Mucosa of rectum (tissue), 2 donors: ENCODE measurements around the gene AGAP3.

Source experiments
- H3K27ac ChIP-seq, 2 donors: one replicate each; pipeline ENCODE4 v1.7.0; 2013; ENCODE audit warnings: inconsistent platforms in 2 of 2, low read depth in 2 of 2, low read length in 2 of 2
- H3K27me3 ChIP-seq, 2 donors: one replicate each; pipeline ENCODE4 v1.7.0; 2013; ENCODE audit warnings: low read length in 2 of 2; ENCODE audit not compliant: control insufficient read depth in 2 of 2, insufficient read depth in 2 of 2
- H3K36me3 ChIP-seq, 2 donors: one replicate each; pipeline ENCODE4 v1.7.0; 2013; ENCODE audit warnings: low read length in 2 of 2; ENCODE audit not compliant: control insufficient read depth in 2 of 2, insufficient read depth in 2 of 2
- H3K4me1 ChIP-seq, 2 donors: one replicate each; pipeline ENCODE4 v1.7.0; 2013; ENCODE audit warnings: low read length in 2 of 2, mild to moderate bottlenecking in 1 of 2; ENCODE audit not compliant: control insufficient read depth in 2 of 2, insufficient read depth in 2 of 2
- H3K4me3 ChIP-seq, 2 donors: one replicate each; pipeline ENCODE4 v1.7.0; 2013; ENCODE audit warnings: low read length in 2 of 2
- H3K9ac ChIP-seq, 2 donors: one replicate each; pipeline ENCODE4 v1.7.0; 2013; ENCODE audit warnings: low read length in 2 of 2, low read depth in 1 of 2, mild to moderate bottlenecking in 1 of 2
- H3K9me3 ChIP-seq, 2 donors: one replicate each; pipeline ENCODE4 v1.7.0; 2013; ENCODE audit warnings: low read length in 2 of 2; ENCODE audit not compliant: control insufficient read depth in 2 of 2
- donor health status: healthy.
- donor health status: Normal muscosa, but diverticular disease.

The AGAP3 gene

GRCh38 chr7:151142686-151143040, 56.4 kb downstream of the AGAP3 start:
- Histone ChIP-seq H3K27ac (no peak overlapping the region), H3K9ac (no peak overlapping the region), H3K36me3 (peaks cover 21% of the 10 kb centered on the region in 2 donors), H3K9me3 (no peaks in the 10 kb centered on the region), H3K27me3 (no peaks in the 10 kb centered on the region), H3K4me1 (no peaks in the 10 kb centered on the region), H3K4me3 (no peak overlapping the region)

DNA sequence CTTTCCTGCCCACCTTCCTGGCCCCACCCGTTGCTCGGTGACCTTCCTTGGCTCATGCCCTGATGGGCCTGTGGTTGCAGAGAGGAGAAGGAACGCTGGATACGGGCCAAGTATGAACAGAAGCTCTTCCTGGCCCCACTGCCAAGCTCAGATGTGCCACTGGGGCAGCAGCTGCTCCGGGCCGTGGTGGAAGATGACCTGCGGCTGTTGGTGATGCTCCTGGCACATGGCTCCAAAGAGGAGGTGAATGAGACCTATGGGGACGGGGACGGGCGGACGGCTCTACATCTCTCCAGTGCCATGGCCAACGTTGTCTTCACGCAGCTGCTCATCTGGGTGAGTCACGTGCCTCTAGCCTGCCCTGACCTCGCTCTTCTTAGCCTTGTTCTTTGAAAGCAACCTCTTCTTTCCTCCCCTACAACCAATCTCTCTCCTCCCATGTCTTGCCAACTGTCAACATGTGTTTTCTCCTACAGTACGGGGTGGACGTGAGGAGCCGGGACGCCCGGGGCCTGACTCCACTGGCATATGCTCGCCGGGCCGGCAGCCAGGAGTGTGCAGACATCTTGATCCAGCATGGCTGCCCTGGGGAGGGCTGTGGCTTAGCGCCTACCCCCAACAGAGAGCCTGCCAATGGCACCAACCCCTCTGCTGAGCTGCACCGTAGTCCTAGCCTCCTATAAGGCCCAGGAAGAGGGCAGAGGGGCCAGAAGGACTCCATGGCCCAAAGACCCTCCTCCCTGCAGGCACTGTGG, 57.2 kb downstream of the AGAP3 start:
- Histone ChIP-seq H3K36me3 (peaks cover 19 to 21% of the 10 kb centered on the region in 2 donors), H3K27ac (no peak overlapping the region), H3K4me1 (no peaks in the 10 kb centered on the region), H3K9ac (no peak overlapping the region), H3K9me3 (no peaks in the 10 kb centered on the region), H3K4me3 (no peak overlapping the region), H3K27me3 (no peaks in the 10 kb centered on the region)

GRCh38 chr7:151144387-151144786, 58.1 kb downstream of the AGAP3 start:
- H3K9me3 ChIP-seq: no peaks in the 10 kb centered on the region
- no peak overlapping the region for H3K4me3 ChIP-seq
- peaks cover 0 to under 1% of the 10 kb centered on the region in 2 donors for H3K4me1 ChIP-seq
- no peak overlapping the region for H3K9ac ChIP-seq
- no peaks in the 10 kb centered on the region for H3K27me3 ChIP-seq
- no peak overlapping the region for H3K27ac ChIP-seq
- H3K36me3 ChIP-seq: peaks cover 19 to 21% of the 10 kb centered on the region in 2 donors

- Histone ChIP-seq H3K27me3 (peaks cover 0 to 2% of the 10 kb centered on the region in 2 donors), H3K4me1 (peaks cover 0 to 4% of the 10 kb centered on the region in 2 donors), H3K27ac (no peak overlapping the region), H3K9ac (no peak overlapping the region), H3K36me3 (peaks cover 17% of the 10 kb centered on the region in 2 donors), H3K4me3 (no peak overlapping the region), H3K9me3 (no peaks in the 10 kb centered on the region)
Measured at GRCh38 chr7:151146761-151147160, 60.5 kb downstream of the AGAP3 start.

GRCh38 chr7:151148319-151149259, 62.3 kb downstream of the AGAP3 start:
- H3K4me3 ChIP-seq: no peak overlapping the region
- peaks cover 7 to 9% of the 10 kb centered on the region in 2 donors for H3K36me3 ChIP-seq
- peaks cover 2% of the 10 kb centered on the region in 2 donors for H3K27me3 ChIP-seq
- H3K9me3 ChIP-seq: no peaks in the 10 kb centered on the region
- H3K27ac ChIP-seq: no peak overlapping the region
- no peak overlapping the region for H3K9ac ChIP-seq
- peaks cover 0 to 4% of the 10 kb centered on the region in 2 donors for H3K4me1 ChIP-seq

- H3K4me1 ChIP-seq: peaks cover 0 to 4% of the 10 kb centered on the region in 2 donors
- no peak overlapping the region for H3K27ac ChIP-seq
- H3K9me3 ChIP-seq: no peaks in the 10 kb centered on the region
- peaks cover 2% of the 10 kb centered on the region in 2 donors for H3K27me3 ChIP-seq
- H3K9ac ChIP-seq: no peak overlapping the region
- H3K4me3 ChIP-seq: no peak overlapping the region
- no peaks in the 10 kb centered on the region for H3K36me3 ChIP-seq
Measured at GRCh38 chr7:151150388-151150787, 64.1 kb downstream of the AGAP3 start.

- Histone ChIP-seq H3K36me3 (no peaks in the 10 kb centered on the region), H3K9me3 (no peaks in the 10 kb centered on the region), H3K9ac (no peak overlapping the region), H3K4me1 (peaks cover 0 to 9% of the 10 kb centered on the region in 2 donors), H3K27ac (no peak overlapping the region), H3K27me3 (peaks cover 2% of the 10 kb centered on the region in 2 donors), H3K4me3 (no peak overlapping the region)
Measured at GRCh38 chr7:151152643-151153513, 66.6 kb downstream of the AGAP3 start.

DNA sequence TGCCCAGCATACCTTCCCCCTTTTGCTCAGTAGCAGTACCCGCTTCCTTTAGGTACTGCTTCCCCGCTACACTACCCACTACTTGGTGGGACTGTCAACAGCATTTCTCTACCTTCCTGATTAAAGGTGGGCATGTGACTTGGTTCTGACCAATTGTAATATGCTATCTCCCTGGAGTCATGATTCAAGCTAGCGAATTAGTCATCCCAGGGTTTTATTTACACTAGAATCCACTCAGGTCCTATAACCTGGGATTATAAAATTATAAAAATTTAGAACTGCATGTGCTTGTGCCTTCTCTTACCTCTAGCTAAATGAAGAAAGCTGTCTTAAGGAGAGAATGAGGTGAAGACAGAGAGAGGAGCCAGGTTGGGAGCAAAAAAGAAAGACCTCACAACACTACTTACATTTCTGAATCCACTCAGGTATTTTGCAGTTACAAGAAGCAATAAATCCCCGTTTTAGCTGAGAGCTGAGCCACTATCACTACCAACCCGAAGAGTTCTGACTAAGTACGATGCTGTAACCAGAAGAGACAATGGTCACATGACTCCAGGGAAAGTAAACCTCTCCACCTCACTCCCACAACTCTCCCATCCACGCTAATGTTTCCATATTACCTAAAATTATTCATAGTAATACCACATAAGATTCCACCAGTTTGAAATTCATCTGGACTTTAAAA, 71.5 kb downstream of the AGAP3 start:
- peaks cover 0 to 2% of the 10 kb centered on the region in 2 donors for H3K27me3 ChIP-seq

DNA sequence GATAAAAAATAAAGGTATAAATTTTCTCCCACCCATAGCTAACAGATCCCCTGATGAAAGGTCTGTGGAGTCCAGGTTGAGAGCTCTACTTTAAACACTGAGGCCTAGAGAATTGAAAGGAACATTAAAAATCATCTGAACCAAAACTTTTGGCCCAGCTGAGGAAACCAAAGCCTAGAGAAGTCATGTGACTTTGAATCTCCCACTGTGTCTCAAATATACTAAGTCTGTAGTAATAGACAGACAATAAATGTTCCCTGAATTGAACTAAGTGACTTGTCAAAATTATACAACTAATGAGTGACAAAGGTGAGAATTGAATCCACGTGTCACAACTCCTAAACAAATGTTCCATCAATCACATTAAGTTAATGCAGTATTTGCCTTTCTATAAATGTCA, 75.5 kb downstream of the AGAP3 start:
- H3K9ac ChIP-seq: no peak overlapping the region
- no peaks in the 10 kb centered on the region for H3K9me3 ChIP-seq
- peaks cover 2 to 9% of the 10 kb centered on the region in 2 donors for H3K4me1 ChIP-seq
- no peaks in the 10 kb centered on the region for H3K36me3 ChIP-seq
- no peak overlapping the region for H3K27ac ChIP-seq
- H3K4me3 ChIP-seq: no peak overlapping the region
- peaks cover 29 to 30% of the 10 kb centered on the region in 2 donors for H3K27me3 ChIP-seq

More for the DNA sequence above, 71.5 kb downstream of the AGAP3 start:
- H3K4me1 ChIP-seq: peaks cover 0 to 7% of the 10 kb centered on the region in 2 donors
- H3K9me3 ChIP-seq: no peaks in the 10 kb centered on the region
- H3K9ac ChIP-seq: no peak overlapping the region
- H3K27ac ChIP-seq: no peak overlapping the region
- H3K4me3 ChIP-seq: no peak overlapping the region
- H3K36me3 ChIP-seq: no peaks in the 10 kb centered on the region
